GM18502 (cell line): ENCODE data around the gene KIFBP.
A peak's percentile ranks its signal among the peaks of the same experiment; 100 is the strongest.

Source experiments
- ATAC-seq: cut with Tn5 transposase; IDR thresholded peaks from one replicate; pipeline ENCODE4 v1.9.1; 2021; ENCODE audit warnings: mild to moderate bottlenecking; ENCODE audit not compliant: unreplicated experiment, poor library complexity

The KIFBP gene

DNA sequence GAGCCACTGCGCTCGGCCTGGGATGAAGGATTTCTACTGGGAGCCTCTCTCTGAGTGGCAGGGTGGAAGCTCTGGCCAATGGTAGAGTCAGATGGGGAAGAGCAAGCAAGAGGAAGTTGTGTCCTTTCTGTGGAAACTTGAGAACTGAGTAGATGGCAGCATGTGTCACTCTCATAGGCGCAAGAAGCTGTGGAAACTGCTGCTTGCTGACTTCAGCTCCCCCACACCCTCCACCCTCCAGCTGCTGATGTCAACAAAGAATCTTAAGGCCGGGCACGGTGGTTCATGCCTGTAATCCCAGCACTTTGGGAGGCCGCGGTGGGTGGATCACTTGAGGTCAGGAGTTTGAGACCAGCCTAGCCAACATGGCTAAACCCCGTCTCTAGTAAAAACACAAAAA is 59.5 kb downstream of the KIFBP start:
- ATAC-seq, result no peak

DNA sequence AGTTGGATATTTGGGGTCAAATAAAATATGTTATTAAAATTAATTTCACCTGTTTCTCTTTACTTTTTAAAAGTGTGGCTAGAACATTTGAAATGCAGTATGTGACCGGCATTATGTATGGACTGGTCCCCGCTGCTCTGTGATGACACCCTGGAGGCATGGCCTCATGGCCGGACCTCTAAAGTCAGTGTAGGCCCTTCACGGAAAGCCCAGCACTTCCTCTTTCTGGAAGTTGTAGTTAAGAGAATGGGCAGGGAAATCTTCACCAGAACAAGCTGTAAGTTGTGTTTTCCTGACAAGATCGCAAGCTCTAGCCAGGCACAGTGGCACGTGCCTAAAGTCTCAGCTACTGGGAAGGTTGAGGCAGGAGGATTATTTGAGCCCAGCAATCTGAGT is 61.0 kb downstream of the KIFBP start:
- ATAC-seq, result no peak

DNA sequence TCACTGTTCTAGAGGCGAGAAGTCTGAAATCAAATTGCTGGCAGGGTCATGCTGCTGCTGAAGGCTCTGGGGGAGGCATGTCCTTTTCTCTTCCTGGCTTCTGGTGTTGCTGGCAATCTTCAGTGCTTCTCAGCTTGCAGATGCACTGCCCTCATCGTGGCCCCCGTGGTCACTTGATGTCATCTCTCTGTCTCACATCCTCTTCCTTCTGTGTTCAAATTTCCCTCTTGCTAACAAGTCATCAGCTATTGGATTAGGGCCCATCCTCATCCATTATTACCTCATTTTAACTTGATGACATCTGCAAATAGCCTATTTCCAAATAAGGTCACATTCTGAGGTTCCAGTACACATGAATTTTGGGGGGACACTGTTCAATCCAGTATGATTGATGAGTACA is 62.7 kb downstream of the KIFBP start:
- ATAC-seq, result peak; percentile 63

DNA sequence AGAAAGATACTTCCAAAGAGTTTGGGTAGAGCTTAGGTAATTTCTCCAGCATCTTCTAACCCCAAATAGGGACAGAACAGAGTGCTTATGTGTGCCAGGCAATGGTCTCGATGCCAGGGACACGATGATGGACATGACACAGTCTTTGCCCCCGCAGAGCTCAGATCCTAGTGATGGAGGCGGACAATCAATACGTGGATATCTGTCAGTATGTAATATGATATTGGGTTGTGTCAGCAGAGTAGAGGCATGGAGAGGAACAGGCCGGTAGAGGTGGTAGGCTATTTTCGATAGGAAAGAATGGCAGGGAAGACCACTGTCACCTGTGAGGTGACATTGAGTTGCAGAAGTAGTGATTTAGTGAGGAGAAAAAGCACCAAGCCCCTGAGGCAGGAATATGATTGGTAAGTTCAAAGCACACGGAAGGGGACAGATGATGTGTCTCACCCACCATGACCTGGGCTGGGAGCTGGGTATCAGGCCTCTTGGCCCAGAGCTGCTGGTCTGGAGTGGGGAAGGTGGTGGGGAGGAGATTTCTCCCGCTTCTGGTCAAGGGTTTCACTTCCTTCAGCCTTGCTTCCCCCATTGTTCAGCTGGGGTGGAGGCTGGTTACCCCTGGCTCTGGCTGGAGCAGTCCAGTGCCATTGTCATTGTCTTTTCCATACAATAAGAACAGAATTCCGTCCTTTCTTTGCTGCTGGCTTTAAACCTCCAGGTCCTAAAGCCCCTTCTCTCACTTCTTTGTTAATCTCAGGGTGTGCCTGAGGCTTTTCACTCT is 63.3 kb downstream of the KIFBP start:
- ATAC-seq, result no peak

DNA sequence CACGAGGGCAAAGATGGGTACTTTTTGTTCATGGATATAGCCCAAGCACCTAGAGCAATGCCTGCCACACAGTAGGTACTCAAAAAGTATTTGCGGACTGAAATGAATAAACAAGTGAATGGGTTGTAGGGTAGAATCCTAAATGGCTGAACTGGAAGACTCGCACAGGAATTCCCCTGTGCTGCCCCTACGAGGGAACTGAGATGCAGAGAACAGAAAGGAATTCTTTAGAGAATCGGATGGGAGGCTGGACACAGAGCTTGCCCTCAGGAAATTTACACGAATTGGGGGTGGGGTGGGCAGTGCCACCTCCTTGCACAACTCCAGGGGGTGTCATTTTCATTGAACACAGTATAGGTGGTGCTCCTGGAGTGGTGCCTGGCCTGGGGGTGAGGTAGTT is 64.1 kb downstream of the KIFBP start:
- ATAC-seq, result no peak

DNA sequence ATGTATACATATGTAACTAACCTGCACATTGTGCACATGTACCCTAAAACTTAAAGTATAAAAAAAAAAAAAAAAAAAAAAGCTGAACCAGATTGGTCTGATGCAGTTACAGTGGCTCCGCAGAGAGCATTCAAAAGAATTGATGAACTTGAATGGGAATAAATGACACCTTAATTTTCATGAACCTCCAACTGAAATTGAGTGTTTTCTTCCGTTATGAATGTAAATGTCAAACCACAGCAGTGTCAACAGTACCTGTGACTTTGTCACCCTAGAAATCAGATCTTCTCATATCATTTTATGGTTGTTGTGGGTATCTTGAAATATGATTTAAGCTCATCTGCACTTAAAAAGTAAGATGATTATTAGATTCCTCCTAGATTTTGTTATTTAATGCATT is 66.6 kb downstream of the KIFBP start:
- ATAC-seq, result no peak

DNA sequence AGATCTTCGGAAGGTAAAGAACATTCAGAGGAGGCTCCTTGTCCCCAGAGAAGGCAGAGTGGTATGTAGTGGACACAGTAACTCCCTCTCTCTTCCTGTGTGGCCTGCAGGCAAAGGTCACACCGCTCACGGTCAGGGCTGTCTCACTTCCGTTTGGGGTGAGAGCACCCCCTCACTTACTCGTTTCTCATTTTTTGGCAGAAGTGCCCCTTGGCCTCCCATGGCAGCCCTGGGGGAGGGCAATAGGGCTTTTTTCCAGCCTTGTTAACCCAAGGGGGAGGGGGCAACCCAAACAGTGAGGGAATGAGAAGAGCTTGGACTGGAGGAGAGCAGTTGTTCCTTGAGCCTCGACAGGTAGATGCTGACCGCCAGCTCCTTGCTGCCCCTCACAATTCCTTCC is 67.5 kb downstream of the KIFBP start:
- ATAC-seq, result no peak

DNA sequence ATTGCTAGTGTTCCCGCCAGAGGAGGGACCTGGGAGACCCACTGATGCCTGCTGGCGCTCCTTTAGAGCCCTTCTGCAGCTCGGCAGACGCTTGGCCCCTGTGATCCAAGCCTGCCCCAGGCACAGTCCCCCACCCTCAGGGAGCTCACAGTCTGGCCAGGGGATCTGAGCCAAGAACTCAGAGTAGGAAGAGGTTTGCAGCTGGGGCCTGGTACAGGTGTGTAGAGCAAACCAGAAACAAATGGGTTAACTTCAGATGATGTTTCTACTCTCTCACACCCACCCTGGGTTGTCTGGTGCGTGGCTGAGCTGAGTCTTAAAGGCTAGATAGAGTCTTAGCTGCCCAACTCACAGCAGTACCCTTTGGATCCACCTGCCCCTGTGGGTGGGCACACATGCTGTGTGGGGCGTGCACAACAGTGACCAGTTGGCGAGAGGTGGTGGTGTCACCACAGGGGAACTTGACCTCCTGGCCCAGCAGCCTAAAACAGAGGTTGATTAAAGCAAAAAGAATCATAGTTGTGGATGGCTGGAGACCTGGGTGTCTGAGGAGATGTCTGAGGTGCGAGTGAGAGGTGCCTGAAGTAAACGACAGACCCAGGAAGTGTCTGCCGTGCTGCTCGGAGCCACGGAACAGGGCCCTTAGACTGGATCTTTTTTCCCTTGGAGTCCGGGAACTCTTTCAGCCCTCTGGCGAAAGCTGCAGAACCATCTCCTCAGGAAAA is 68.1 kb downstream of the KIFBP start:
- no peak for ATAC-seq

DNA sequence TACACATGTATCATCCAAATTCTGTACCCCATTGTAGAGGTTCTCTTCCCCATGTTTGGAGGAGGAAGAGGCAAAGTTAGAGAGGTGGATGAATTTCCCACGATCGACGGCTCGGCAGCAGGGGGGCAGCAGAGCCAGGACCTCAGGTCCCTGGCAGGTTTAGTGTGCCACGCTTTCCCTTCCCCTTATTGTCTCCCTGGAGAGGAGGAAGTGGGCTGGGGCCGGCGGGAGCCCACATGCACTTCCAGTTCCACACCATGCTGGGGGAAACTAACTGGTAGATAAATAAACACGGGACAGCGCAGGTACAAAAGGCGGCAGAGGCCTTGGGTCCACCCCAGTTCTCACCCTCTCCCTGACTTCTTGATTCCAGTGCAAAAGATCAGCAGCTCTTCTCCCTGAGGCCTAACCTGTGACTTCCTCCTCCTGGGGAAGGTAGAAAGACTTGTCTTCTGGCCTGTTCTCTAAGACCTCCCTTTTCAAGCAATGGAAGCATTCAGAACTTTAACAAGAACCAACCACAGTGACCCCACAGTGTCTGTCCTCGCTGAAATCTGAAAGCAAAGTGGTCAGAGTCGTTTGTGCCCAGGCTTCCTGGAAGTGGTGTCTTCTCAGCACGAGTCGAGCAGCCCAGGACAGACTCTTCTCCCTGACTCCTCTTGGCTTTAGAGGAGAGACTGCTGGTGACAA is 68.8 kb downstream of the KIFBP start:
- ATAC-seq, result no peak

DNA sequence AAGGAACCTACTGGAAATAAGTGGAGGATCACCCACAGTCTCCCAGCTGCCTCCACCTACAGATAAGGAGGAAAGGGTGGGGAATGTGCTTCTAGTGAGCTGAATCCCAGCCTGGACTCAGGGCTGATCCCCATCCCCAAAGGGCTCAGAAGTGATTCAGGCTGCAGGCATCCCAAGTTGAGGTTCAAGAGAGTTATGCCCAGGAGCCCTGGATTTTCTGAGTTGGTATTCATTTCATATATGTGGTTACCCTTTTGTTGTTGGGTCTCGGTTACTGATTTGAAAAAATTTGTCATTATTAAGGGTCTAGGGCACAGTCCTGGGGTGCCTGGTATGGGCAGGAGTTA is 69.3 kb downstream of the KIFBP start:
- ATAC-seq, result no peak

DNA sequence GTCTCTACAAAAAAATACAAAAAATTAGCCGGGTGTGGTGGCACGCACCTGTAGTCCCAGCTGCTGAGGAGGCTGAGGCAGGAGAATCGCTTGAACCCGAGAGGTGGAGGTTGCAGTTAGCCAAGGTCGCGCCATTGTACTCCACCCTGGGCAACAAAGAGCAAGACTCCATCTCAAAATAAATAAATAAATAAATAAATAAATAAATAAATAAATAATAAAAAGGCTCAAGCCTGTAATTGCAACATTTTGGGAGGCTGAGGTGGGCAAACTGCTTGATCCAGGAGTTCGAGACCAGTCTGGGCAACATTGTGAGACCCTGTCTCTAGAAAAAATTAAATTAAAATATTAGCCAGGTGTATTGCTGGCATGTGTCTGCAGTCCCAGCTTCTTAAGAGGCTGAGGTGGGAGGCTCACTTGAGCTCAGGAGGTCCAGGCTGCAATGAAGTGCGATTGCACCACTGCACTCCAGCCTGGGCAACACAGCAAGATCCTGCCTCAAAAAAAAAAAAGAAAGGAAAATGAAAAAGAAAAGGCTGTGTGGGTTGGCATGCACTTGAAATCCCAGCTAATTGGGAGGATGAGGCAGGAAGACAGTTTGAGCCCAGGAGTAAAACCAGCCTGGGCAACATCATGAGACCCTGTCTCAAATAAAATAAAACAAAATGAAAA is 71.7 kb downstream of the KIFBP start:
- ATAC-seq, result no peak

DNA sequence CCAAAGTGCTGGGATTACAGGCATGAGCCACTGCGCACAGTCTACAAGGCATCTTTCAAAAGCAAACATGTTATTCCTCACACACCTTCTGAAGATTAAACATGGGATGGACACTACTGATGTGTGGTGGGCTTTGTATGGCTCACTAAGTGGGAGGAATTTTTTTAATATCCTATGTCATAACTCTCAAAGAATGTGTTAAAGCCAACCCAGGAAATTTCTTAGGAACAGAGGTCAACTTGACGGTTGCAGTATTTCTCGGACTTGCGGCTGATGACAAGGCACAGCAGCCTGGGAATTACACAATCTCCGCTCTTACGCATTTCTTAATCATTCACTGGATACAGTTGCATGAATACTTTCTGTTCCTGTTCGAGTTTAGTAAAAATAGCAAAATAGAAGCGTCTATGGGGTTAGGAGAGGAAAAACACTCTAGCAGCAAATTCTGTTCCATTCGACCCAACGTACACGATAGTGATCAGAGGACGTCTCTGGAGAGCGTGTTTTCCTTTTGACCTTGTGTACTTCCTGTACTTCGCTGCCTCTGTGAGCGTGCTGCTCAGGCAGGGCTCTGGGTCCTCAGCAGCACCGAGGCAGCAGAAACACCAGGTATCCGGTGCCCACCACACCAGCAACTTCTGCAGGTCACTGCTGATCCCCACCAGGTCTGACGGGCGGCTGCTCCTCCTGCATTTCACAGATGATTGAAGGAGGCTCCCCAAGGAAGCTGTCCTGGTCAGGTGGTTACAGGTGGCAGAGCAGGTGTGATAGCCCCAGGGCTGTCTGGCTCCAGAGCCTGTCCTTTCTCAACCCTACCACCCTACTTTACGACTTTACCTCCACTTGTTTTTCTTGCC is 72.9 kb downstream of the KIFBP start:
- no peak for ATAC-seq

DNA sequence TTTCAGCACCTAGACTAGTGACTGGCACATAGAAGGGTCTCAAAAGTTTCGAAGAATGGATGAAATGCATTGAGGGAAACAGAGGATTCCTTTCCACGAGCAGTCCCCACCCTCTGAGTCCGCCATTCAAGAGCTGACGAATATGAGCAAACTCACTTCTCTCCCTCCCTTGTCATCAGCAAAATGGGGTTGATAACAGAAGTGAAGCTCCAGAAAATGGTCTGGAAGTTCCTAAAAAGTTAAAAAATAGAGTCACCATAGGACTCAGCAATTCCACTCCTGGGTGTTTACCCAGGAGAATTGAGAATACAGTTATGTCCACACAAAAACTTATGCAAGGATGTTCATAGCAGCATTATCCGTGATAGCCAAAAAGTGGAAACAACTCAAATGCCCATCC is 74.3 kb downstream of the KIFBP start:
- no peak for ATAC-seq

DNA sequence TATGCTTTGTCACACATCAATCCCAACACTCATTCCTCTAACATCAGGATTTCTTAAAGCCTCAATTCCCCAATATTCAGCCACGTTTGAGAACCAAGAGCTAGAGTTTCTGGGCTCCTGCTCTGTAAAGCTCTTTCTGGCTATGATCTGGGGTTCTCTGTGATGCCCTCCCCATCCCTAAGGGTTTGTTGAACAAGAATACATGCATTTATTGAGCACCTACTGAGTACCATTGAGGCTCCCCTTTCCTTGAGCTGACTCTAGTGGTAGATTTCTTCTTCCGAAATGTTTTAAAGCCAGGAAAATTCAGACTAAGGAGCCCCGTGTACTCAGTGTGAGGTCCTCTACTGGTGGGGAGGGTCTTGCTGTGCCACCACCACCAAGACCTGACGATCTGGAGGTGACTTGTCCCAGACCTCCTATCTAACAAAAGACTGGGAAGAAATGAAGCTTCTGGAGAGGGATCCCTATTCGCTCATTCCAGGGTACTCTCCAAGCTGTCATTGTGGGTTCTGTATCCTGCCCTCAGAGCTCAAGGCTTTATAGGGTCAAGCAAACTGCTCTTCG is 76.2 kb downstream of the KIFBP start:
- peak; percentile 7 for ATAC-seq

DNA sequence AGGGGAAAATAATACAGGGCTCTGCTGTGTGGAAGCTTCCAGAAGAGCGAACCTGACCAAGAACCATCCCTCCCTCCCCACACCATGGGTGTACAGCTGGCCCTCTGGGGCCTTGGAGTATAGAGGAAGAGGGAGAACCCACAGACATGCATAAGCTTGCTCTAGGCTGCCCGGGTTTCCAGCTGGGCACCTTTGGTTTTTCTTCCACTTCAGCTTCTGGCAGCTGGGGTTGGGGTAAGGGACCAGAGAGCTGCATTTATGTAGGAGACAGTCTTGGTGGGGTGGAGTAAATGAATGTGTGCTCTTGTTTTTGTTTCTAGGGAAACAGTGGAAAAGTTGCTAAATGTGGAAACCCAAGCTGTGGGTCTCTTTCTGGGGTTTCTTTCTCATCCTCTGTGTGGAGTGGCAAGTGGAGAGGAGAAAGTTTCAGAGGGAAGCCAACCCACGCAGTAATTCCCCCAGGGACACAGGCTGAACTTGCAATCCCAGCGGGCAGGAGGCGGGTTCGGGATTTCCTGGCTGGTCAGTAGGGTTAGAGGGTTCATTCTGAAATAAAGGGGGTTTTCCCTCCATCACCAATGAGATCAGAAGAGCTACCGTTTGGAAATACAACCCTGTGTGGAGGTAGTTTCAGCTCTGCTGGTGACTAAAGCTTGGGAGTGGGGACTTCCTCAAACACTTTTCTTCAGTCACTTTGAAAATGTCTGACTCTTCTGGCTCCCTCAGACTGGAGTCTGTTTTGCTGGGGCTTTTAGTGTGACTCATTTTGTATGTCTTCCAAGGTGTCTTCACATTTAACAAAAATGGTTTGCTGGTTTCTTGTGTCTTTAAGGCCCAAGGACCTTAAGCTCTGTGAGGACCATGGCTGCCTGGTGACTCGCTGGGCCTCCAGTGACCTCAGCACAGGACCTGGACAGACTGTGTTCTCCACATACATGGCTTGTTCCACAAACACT is 77.1 kb downstream of the KIFBP start:
- ATAC-seq, result peak; percentile 72
